OCI-LY1 (cell line): ENCODE results near the gene PAMR1.

ENCODE experiments used
- H2AFZ ChIP-seq: fragments of 200-600 bp; sonication (generic), shearing (Covaris generic); 2 replicates; pipeline ENCODE4 v1.6.0; 2014; ENCODE audit warnings: antibody characterized with exemption, mild to moderate bottlenecking, low read length
- H3F3A ChIP-seq: fragments of 200-600 bp; sonication (generic), shearing (Covaris generic); 2 replicates; pipeline ENCODE4 v1.6.0; 2014; ENCODE audit warnings: mild to moderate bottlenecking, antibody characterized with exemption, low read length, moderate library complexity; ENCODE audit not compliant: insufficient read depth
- H3K27ac ChIP-seq: fragments of 200-600 bp; sonication (generic); 2 replicates; pipeline ENCODE4 v1.5.1; 2014; ENCODE audit warnings: low read length, mixed run types, mild to moderate bottlenecking, low read depth; ENCODE audit not compliant: poor library complexity, severe bottlenecking
- H3K27me3 ChIP-seq: fragments of 200-600 bp; sonication (generic); 2 replicates; pipeline ENCODE4 v1.6.0; 2014; ENCODE audit warnings: antibody characterized with exemption, mild to moderate bottlenecking, low read length, moderate library complexity; ENCODE audit not compliant: insufficient read depth
- H3K36me3 ChIP-seq: fragments of 200-600 bp; sonication (generic); 2 replicates; pipeline ENCODE4 v1.6.1; 2014; ENCODE audit warnings: mild to moderate bottlenecking, antibody characterized with exemption, low read length, moderate library complexity, mixed read lengths; ENCODE audit not compliant: insufficient read depth
- H3K4me1 ChIP-seq: fragments of 200-600 bp; sonication (generic); 2 replicates; pipeline ENCODE4 v1.5.1; 2014; ENCODE audit warnings: mild to moderate bottlenecking, low read length, moderate library complexity; ENCODE audit not compliant: insufficient read depth, severe bottlenecking
- H3K4me2 ChIP-seq: fragments of 200-600 bp; sonication (generic), shearing (Covaris generic); 2 replicates; pipeline ENCODE4 v1.6.1; 2014; ENCODE audit warnings: low read length
- H3K4me3 ChIP-seq: fragments of 200-600 bp; sonication (generic); 2 replicates; pipeline ENCODE4 v1.5.1; 2014; ENCODE audit warnings: low read length, low read depth, mild to moderate bottlenecking, mixed read lengths; ENCODE audit not compliant: poor library complexity, severe bottlenecking
- H3K79me2 ChIP-seq: fragments of 200-600 bp; shearing (Covaris generic); 2 replicates; pipeline ENCODE4 v1.6.1; 2016; ENCODE audit warnings: mixed run types, low read length, mixed read lengths; ENCODE audit not compliant: insufficient read depth
- H3K9ac ChIP-seq: fragments of 200-600 bp; sonication (generic), shearing (Covaris generic); 2 replicates; pipeline ENCODE4 v1.6.1; 2014; ENCODE audit warnings: mild to moderate bottlenecking, low read length, mixed read lengths
- H3K9me2 ChIP-seq: fragments of 200-600 bp; sonication (generic), shearing (Covaris generic); 2 replicates; pipeline ENCODE4 v1.6.1; 2014; ENCODE audit warnings: low read depth, mild to moderate bottlenecking, low read length, mixed read lengths
- H3K9me3 ChIP-seq: fragments of 200-600 bp; shearing (Covaris generic); 2 replicates; pipeline ENCODE4 v1.6.1; 2014; ENCODE audit warnings: low read length, mixed read lengths
- H4K20me1 ChIP-seq: fragments of 200-600 bp; sonication (generic), shearing (Covaris generic); 2 replicates; pipeline ENCODE4 v1.6.0; 2016; ENCODE audit warnings: mild to moderate bottlenecking, low read length; ENCODE audit not compliant: insufficient read depth
- CTCF ChIP-seq: fragments of 200-600 bp; sonication (generic), shearing (Covaris generic); IDR thresholded peaks from 2 replicates; pipeline ENCODE4 v1.5.1; 2017; ENCODE audit warnings: mild to moderate bottlenecking, antibody characterized with exemption, low read length, moderate library complexity, mixed read lengths
- EZH2 ChIP-seq: fragments of 200-600 bp; sonication (generic), shearing (Covaris generic); IDR thresholded peaks from 2 replicates; pipeline ENCODE4 v1.8.0; 2017; ENCODE audit warnings: borderline replicate concordance, mixed run types, mild to moderate bottlenecking, antibody characterized with exemption, low read length, moderate library complexity, mixed read lengths

The PAMR1 gene

GRCh38 chr11:35553021-35553420 lies 27.6 kb upstream of the PAMR1 start:
- no peak overlapping the region for H3K4me3 ChIP-seq
- H3K4me2 ChIP-seq = no peak overlapping the region
- H2AFZ ChIP-seq = no peak overlapping the region
- no peaks in the 10 kb centered on the region for H3F3A ChIP-seq
- H3K79me2 ChIP-seq = no peaks in the 10 kb centered on the region
- no peaks in the 10 kb centered on the region for H3K9me2 ChIP-seq
- no peaks in the 10 kb centered on the region for H3K4me1 ChIP-seq
- no peak overlapping the region for H3K27ac ChIP-seq
- TF ChIP-seq EZH2 (no peak), CTCF (no peak)
- no peaks in the 10 kb centered on the region; the same call in 1 of the 2 replicates for H3K27me3 ChIP-seq
- no peaks in the 10 kb centered on the region for H4K20me1 ChIP-seq
- no peaks in the 10 kb centered on the region for H3K9me3 ChIP-seq
- no peak overlapping the region for H3K9ac ChIP-seq
- no peaks in the 10 kb centered on the region for H3K36me3 ChIP-seq

- TF ChIP-seq EZH2 = no peak
- no peaks in the 10 kb centered on the region for H3K9me3 ChIP-seq
- no peaks in the 10 kb centered on the region for H4K20me1 ChIP-seq
- no peak overlapping the region for H3K27ac ChIP-seq
- no peak overlapping the region for H3K9ac ChIP-seq
- no peaks in the 10 kb centered on the region for H3K4me1 ChIP-seq
- no peaks in the 10 kb centered on the region for H3K79me2 ChIP-seq
- no peaks in the 10 kb centered on the region; the same call in 1 of the 2 replicates for H3K27me3 ChIP-seq
- H3K36me3 ChIP-seq = no peaks in the 10 kb centered on the region
- no peaks in the 10 kb centered on the region for H3F3A ChIP-seq
- H3K9me2 ChIP-seq = no peaks in the 10 kb centered on the region
- H3K4me2 ChIP-seq = no peak overlapping the region
- H3K4me3 ChIP-seq = no peak overlapping the region
- H2AFZ ChIP-seq = no peak overlapping the region
Measured at GRCh38 chr11:35552616-35553015, 27.2 kb upstream of the PAMR1 start.

- no peaks in the 10 kb centered on the region for H3K4me1 ChIP-seq
- H3K27me3 ChIP-seq = no peaks in the 10 kb centered on the region
- no peak overlapping the region for H3K4me3 ChIP-seq
- no peaks in the 10 kb centered on the region for H3K9me2 ChIP-seq
- no peaks in the 10 kb centered on the region for H4K20me1 ChIP-seq
- no peak overlapping the region for H2AFZ ChIP-seq
- no peak overlapping the region for H3K27ac ChIP-seq
- H3K36me3 ChIP-seq = no peaks in the 10 kb centered on the region
- no peaks in the 10 kb centered on the region for H3K9me3 ChIP-seq
- no peaks in the 10 kb centered on the region for H3K79me2 ChIP-seq
- H3F3A ChIP-seq = no peaks in the 10 kb centered on the region
- TF ChIP-seq CTCF = no peak
- TF ChIP-seq EZH2 = no peak
- H3K4me2 ChIP-seq = no peak overlapping the region
- no peak overlapping the region for H3K9ac ChIP-seq
Measured at GRCh38 chr11:35550374-35551036, 25.1 kb upstream of the PAMR1 start.

- Histone ChIP-seq H3F3A (no peaks in the 10 kb centered on the region), H3K4me2 (no peak overlapping the region), H3K9me3 (no peaks in the 10 kb centered on the region), H3K4me1 (no peaks in the 10 kb centered on the region), H3K27me3 (no peaks in the 10 kb centered on the region), H2AFZ (no peak overlapping the region), H3K4me3 (no peak overlapping the region), H3K36me3 (no peaks in the 10 kb centered on the region), H3K9me2 (no peaks in the 10 kb centered on the region), H3K27ac (no peak overlapping the region), H3K79me2 (no peaks in the 10 kb centered on the region), H3K9ac (no peak overlapping the region), H4K20me1 (no peaks in the 10 kb centered on the region)
- no peak for TF ChIP-seq EZH2
Measured at GRCh38 chr11:35549787-35550186, 24.4 kb upstream of the PAMR1 start.
